ENCODE results near the gene UBE2G2.

UBE2G2 gene

DNA sequence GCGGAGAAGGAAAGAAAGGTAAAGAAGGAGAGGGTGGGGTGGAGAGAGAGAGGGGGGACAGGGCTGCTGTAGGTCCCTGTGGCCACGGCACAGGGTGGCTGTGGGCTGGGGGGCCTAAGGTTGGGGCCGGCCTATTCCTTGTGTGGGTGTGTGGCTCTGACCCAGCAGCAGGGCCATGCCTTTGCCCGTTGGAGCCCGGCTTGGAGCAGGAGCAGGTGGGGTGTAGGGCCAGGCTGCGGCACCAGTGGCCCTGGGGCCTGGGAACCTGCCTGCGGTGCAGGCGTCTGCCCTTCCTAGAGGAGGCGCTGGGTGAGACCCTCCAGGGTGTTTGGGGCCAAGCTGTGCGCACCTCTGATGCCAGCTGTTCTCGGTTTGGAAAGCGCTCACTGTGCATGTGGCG lies 35.9 kb upstream of the UBE2G2 start:
- no peaks in the 10 kb centered on the region for H3K9me3 ChIP-seq (ENCODE audit: insufficient read depth, low read length, severe bottlenecking)
- H3K27ac ChIP-seq (ENCODE audit: low read length) = no peak overlapping the region
- DNase-seq = no peak
- H3K4me1 ChIP-seq (ENCODE audit: insufficient read depth, low read length) = no peaks in the 10 kb centered on the region
- H2AFZ ChIP-seq (ENCODE audit: low read depth, low read length) = no peak overlapping the region
- no peaks in the 10 kb centered on the region; the same call in 1 of the 2 replicates for H4K20me1 ChIP-seq (ENCODE audit: insufficient read depth, low read length)
- TF ChIP-seq EZH2 (IDR thresholded peaks at IDR 0.05; ENCODE audit: borderline replicate concordance, low read depth, low read length, severe bottlenecking) (no peak), CTCF (IDR thresholded peaks at IDR 0.05; ENCODE audit: borderline replicate concordance, extremely low read depth, low read length, poor library complexity, severe bottlenecking) (no peak)
- no peak overlapping the region for H3K4me3 ChIP-seq (ENCODE audit: low read depth in 1 of 2, low read length in 2 of 2)
- no peak overlapping the region for H3K9ac ChIP-seq (ENCODE audit: low read depth, low read length)
- no peak for ATAC-seq (ENCODE audit: insufficient read depth, low read depth)
- H3K4me2 ChIP-seq (ENCODE audit: insufficient read depth, low read length) = no peak overlapping the region
- no peaks in the 10 kb centered on the region for H3K27me3 ChIP-seq (ENCODE audit: insufficient read depth, low read length, poor library complexity)
- no peaks in the 10 kb centered on the region for H3K79me2 ChIP-seq (ENCODE audit: insufficient read depth, low read length)
- H3K36me3 ChIP-seq (ENCODE audit: insufficient read depth, low read length) = no peaks in the 10 kb centered on the region

DNA sequence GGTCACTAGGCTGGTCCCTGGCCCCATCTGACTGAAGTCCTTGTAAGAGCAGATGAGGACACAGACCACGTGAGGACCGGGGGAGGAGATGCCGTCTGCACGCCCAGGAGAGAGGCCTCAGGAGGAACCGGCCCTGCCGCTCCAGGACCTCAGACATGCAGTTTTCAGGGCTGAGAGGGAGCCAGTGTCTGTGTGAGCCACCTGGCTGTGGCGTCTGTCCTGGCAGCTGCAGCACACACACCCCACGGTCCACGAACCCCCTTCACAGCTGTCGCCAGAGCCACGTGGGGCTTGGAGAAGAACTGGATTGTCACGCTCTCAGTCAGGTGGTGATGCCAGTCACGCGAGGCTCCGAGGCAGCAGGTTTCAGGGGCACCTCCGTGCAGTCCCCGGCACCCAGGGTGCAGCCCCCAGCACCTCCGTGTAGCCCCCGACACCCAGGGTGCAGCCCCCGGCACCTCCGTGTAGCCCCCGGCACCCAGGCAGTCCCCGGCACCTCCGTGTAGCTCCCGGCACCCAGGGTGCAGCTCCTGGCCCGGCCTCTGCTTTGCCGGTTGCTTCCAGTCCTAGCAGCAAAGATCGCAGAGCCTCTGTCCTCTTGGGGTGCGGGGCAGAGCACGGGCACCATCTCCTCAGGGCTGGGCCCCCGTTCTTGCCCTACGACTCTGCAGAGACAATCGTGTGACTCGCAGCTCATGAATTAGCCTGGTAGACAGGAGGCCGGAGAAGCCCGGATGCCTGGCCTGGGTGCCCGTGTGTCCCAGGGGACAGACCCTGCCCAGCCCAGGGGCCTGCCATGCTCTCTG lies 35.2 kb upstream of the UBE2G2 start:
- Histone ChIP-seq H3K4me3 (ENCODE audit: low read depth in 1 of 2, low read length in 2 of 2) (no peak overlapping the region), H3K27ac (ENCODE audit: low read length) (no peak overlapping the region), H3K36me3 (ENCODE audit: insufficient read depth, low read length) (no peaks in the 10 kb centered on the region), H4K20me1 (ENCODE audit: insufficient read depth, low read length) (no peaks in the 10 kb centered on the region; the same call in 1 of the 2 replicates), H3K4me1 (ENCODE audit: insufficient read depth, low read length) (no peaks in the 10 kb centered on the region), H2AFZ (ENCODE audit: low read depth, low read length) (no peak overlapping the region), H3K9me3 (ENCODE audit: insufficient read depth, low read length, severe bottlenecking) (no peaks in the 10 kb centered on the region), H3K27me3 (ENCODE audit: insufficient read depth, low read length, poor library complexity) (no peaks in the 10 kb centered on the region), H3K4me2 (ENCODE audit: insufficient read depth, low read length) (no peak overlapping the region), H3K79me2 (ENCODE audit: insufficient read depth, low read length) (no peaks in the 10 kb centered on the region), H3K9ac (ENCODE audit: low read depth, low read length) (no peak overlapping the region)
- ATAC-seq (ENCODE audit: insufficient read depth, low read depth) (0 out of 3 replicates have a peak, but pooled peaks have one; percentile 19), DNase-seq (no peak)
- TF ChIP-seq CTCF (IDR thresholded peaks at IDR 0.05; ENCODE audit: borderline replicate concordance, extremely low read depth, low read length, poor library complexity, severe bottlenecking) = no peak
- TF ChIP-seq EZH2 (IDR thresholded peaks at IDR 0.05; ENCODE audit: borderline replicate concordance, low read depth, low read length, severe bottlenecking) = no peak

DNA sequence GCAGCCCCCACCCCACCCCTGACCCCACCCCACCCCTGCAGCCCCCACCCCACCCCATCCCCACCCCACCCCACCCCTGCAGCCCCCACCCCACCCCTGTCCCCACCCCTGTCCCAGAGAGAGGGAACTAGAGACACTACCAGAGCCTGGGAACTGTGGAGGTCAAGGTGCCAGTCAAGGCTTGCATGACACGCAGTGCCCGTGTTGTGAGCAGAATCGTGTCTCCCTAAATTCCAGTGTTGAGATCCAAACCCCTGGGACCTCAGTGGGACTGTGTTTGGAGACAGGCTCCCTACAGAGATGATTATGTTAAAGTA lies 34.7 kb upstream of the UBE2G2 start:
- Histone ChIP-seq H3K9ac (ENCODE audit: low read depth, low read length) (no peak overlapping the region), H3K9me3 (ENCODE audit: insufficient read depth, low read length, severe bottlenecking) (no peaks in the 10 kb centered on the region), H3K27me3 (ENCODE audit: insufficient read depth, low read length, poor library complexity) (no peaks in the 10 kb centered on the region), H3K36me3 (ENCODE audit: insufficient read depth, low read length) (no peaks in the 10 kb centered on the region), H4K20me1 (ENCODE audit: insufficient read depth, low read length) (no peaks in the 10 kb centered on the region; the same call in 1 of the 2 replicates), H2AFZ (ENCODE audit: low read depth, low read length) (no peak overlapping the region), H3K4me2 (ENCODE audit: insufficient read depth, low read length) (no peak overlapping the region), H3K4me1 (ENCODE audit: insufficient read depth, low read length) (no peaks in the 10 kb centered on the region), H3K4me3 (ENCODE audit: low read depth in 1 of 2, low read length in 2 of 2) (no peak overlapping the region), H3K79me2 (ENCODE audit: insufficient read depth, low read length) (no peaks in the 10 kb centered on the region), H3K27ac (ENCODE audit: low read length) (no peak overlapping the region)
- ATAC-seq (ENCODE audit: insufficient read depth, low read depth) (no peak), DNase-seq (no peak)
- TF ChIP-seq CTCF (IDR thresholded peaks at IDR 0.05; ENCODE audit: borderline replicate concordance, extremely low read depth, low read length, poor library complexity, severe bottlenecking) (no peak), EZH2 (IDR thresholded peaks at IDR 0.05; ENCODE audit: borderline replicate concordance, low read depth, low read length, severe bottlenecking) (no peak)
